ENCODE results near the gene DCLRE1A.
A peak's percentile ranks its signal among the peaks of the same experiment; 100 is the strongest.
"Not testable (repeated sequence)": the region's sequence is repeated elsewhere in the genome, so short reads cannot be mapped to it uniquely, and the experiment has no call there.

Gene DCLRE1A

GRCh38 chr10:113858541-113858940 is 4.7 kb upstream of the DCLRE1A start:
- peak; percentile 65 for DNase-seq (ENCODE audit: low read depth)

- no peak for DNase-seq (ENCODE audit: low read depth)
These were observed 3.3 kb upstream of the DCLRE1A start for GRCh38 chr10:113857210-113857609.

- no peak for DNase-seq (ENCODE audit: low read depth)
These were observed 2.7 kb upstream of the DCLRE1A start for GRCh38 chr10:113856563-113856962.

GRCh38 chr10:113854761-113855588 is 1.1 kb upstream of the DCLRE1A start:
- peak; percentile 41 for DNase-seq (ENCODE audit: low read depth)

GRCh38 chr10:113853578-113854012 is 287 bp downstream of the DCLRE1A start:
- DNase-seq (ENCODE audit: low read depth) = no peak

- DNase-seq (ENCODE audit: low read depth) = no peak
These were observed 3.9 kb downstream of the DCLRE1A start for GRCh38 chr10:113849946-113850345.

- no peak for DNase-seq (ENCODE audit: low read depth)
These were observed 4.6 kb downstream of the DCLRE1A start for GRCh38 chr10:113849140-113849803.

- DNase-seq (ENCODE audit: low read depth) = no peak
These were observed 7.8 kb downstream of the DCLRE1A start for GRCh38 chr10:113846036-113846435.

GRCh38 chr10:113843972-113844485 is 9.9 kb downstream of the DCLRE1A start:
- no peak for DNase-seq (ENCODE audit: low read depth)

- DNase-seq (ENCODE audit: low read depth) = no peak
These were observed 11.7 kb downstream of the DCLRE1A start for GRCh38 chr10:113842171-113842570.

- not testable (repeated sequence) for DNase-seq (ENCODE audit: low read depth)
These were observed 25.3 kb downstream of the DCLRE1A start for GRCh38 chr10:113828567-113828966.

- DNase-seq (ENCODE audit: low read depth) = peak; percentile 1
These were observed 28.1 kb downstream of the DCLRE1A start for GRCh38 chr10:113825791-113826190.

GRCh38 chr10:113823389-113823788 is 30.5 kb downstream of the DCLRE1A start:
- DNase-seq (ENCODE audit: low read depth) = no peak

GRCh38 chr10:113822174-113822573 is 31.7 kb downstream of the DCLRE1A start:
- no peak for DNase-seq (ENCODE audit: low read depth)

- DNase-seq (ENCODE audit: low read depth) = not testable (repeated sequence)
These were observed 32.6 kb downstream of the DCLRE1A start for GRCh38 chr10:113821306-113821705.

- DNase-seq (ENCODE audit: low read depth) = no peak
These were observed 33.4 kb downstream of the DCLRE1A start for GRCh38 chr10:113820507-113820906.

- DNase-seq (ENCODE audit: low read depth) = no peak
These were observed 33.9 kb downstream of the DCLRE1A start for GRCh38 chr10:113819989-113820388.

GRCh38 chr10:113814700-113815099 is 39.2 kb downstream of the DCLRE1A start:
- not testable (repeated sequence) for DNase-seq (ENCODE audit: low read depth)

GRCh38 chr10:113808168-113808567 is 45.7 kb downstream of the DCLRE1A start:
- DNase-seq (ENCODE audit: low read depth) = no peak

GRCh38 chr10:113806503-113806902 is 47.4 kb downstream of the DCLRE1A start:
- no peak for DNase-seq (ENCODE audit: low read depth)

GRCh38 chr10:113802997-113803396 is 50.9 kb downstream of the DCLRE1A start:
- DNase-seq (ENCODE audit: low read depth) = no peak

GRCh38 chr10:113801569-113801968 is 52.3 kb downstream of the DCLRE1A start:
- DNase-seq (ENCODE audit: low read depth) = no peak

- no peak for DNase-seq (ENCODE audit: low read depth)
These were observed 62.2 kb downstream of the DCLRE1A start for GRCh38 chr10:113791691-113792090.

Data from iris pigment epithelial cell (primary cell).